ENCODE measurements around the gene ASB18.

Gene ASB18

GRCh38 chr2:236257575-236257974 is 6.6 kb downstream of the ASB18 start:
- H3K9me3 Mint-ChIP-seq, result peaks cover 16 to 25% of the 10 kb centered on the region in 2 donors
- DNase-seq (no peak), ATAC-seq (no peak)
- H3K27me3 Mint-ChIP-seq, result peaks cover 52% of the 10 kb centered on the region
- H3K27ac Mint-ChIP-seq, result no peak overlapping the region
- no peak overlapping the region for H3K4me3 Mint-ChIP-seq
- no peaks in the 10 kb centered on the region for H3K4me1 Mint-ChIP-seq

DNA sequence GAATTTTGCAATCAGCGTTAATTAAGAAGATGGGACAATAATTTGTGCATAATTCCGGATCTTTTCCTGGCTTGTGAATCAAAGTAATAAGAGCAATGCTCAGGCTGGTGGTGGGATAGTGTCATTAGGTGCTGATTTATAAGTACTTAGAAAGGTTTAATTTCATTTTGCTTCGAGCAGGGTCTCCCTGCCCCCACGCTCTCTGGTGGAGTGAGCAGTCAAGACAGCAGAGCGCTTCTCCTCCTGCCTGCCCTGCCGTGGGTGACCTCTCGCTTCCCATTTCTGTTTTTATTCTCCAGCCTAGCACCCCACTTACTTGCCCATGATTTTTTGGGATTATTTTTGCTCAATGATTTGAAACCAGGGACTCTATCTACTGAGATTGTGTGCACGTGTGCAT is 7.1 kb downstream of the ASB18 start:
- Mint-ChIP-seq H3K27ac (no peak overlapping the region), H3K4me3 (no peak overlapping the region), H3K27me3 (peaks cover 56% of the 10 kb centered on the region), H3K9me3 (peaks cover 16 to 22% of the 10 kb centered on the region in 2 donors), H3K4me1 (no peaks in the 10 kb centered on the region)
- no peak for ATAC-seq
- no peak for DNase-seq

- Mint-ChIP-seq H3K27me3 (peaks cover 58% of the 10 kb centered on the region), H3K9me3 (peaks cover 11 to 16% of the 10 kb centered on the region in 2 donors), H3K27ac (no peak overlapping the region), H3K4me3 (no peak overlapping the region), H3K4me1 (no peaks in the 10 kb centered on the region)
- no peak for ATAC-seq
- no peak for DNase-seq
Measured at GRCh38 chr2:236256366-236256985, 7.7 kb downstream of the ASB18 start.

GRCh38 chr2:236254674-236255073 is 9.5 kb downstream of the ASB18 start:
- no peaks in the 10 kb centered on the region for H3K9me3 Mint-ChIP-seq
- DNase-seq (no peak), ATAC-seq (no peak)
- H3K27ac Mint-ChIP-seq, result no peak overlapping the region
- peaks cover 49% of the 10 kb centered on the region for H3K27me3 Mint-ChIP-seq
- H3K4me1 Mint-ChIP-seq, result no peaks in the 10 kb centered on the region
- H3K4me3 Mint-ChIP-seq, result no peak overlapping the region

DNA sequence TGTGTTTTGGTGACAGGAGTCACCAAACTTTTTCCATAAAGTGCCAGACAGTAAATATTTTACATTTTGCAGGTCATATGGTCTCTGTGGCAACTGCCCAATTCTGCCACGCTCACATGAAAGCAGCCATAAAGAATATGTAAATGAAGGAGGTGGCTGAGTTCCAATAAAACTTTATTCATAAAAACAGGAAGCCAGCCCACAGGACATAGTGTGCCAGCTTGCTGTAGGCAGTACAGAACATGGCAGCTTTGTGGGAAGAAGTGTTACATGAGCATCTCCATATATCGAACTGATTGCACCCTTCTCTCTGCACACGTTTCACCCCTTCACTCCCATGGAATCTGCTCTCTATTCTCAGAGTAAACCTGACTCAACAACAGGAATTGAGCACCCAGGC is 10.2 kb downstream of the ASB18 start:
- DNase-seq (no peak), ATAC-seq (no peak)
- Mint-ChIP-seq H3K9me3 (no peaks in the 10 kb centered on the region), H3K27ac (no peak overlapping the region), H3K4me1 (no peaks in the 10 kb centered on the region), H3K27me3 (peaks cover 49% of the 10 kb centered on the region), H3K4me3 (no peak overlapping the region)

DNA sequence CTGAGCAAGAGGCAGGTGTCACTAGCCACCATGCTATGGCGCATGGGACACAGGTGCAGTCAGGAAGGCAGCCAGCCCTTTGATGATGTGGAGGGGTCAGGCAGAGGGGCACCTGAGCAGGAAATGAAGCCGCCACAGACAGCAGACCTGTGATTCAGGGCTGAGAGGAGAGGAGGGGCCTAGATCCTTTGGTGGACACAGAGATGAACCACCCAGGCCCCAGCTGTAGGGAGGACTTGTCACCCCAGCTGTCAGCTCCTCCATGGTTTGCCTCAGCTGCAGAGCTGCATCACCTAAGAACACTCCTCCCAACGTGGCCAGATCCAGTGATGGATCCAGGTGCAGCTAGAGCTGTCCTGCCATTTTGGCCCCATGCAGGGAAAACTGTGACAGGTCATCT is 11.6 kb downstream of the ASB18 start:
- Mint-ChIP-seq H3K27me3 (peaks cover 54% of the 10 kb centered on the region), H3K9me3 (no peaks in the 10 kb centered on the region), H3K27ac (no peak overlapping the region), H3K4me3 (no peak overlapping the region), H3K4me1 (no peaks in the 10 kb centered on the region)
- ATAC-seq (no peak), DNase-seq (no peak)

- Mint-ChIP-seq H3K27me3 (peaks cover 45% of the 10 kb centered on the region), H3K9me3 (no peaks in the 10 kb centered on the region)
Measured at GRCh38 chr2:236250909-236251579, 13.2 kb downstream of the ASB18 start.

DNA sequence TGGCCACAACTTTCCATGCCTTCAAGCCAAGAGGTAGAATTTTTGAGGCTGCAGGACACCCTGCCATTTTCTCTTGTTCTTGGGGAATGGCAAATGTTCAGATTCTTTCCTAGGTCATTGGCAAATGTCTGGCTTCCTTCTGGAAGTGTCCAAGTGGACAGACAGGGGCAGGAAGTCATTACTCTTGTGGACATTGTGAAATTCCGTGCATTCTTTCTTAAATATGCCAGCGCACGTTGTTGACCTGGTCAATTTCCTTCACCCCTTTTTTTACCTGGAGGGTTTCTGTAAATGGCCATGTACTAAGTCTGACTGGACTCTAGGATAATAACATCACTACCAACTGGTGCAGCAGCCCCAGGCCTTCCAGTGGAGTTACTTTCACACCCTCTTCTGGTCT is 13.9 kb downstream of the ASB18 start:
- no peaks in the 10 kb centered on the region for H3K9me3 Mint-ChIP-seq
- no peak overlapping the region for H3K4me3 Mint-ChIP-seq
- peaks cover 43% of the 10 kb centered on the region for H3K27me3 Mint-ChIP-seq
- ATAC-seq (no peak), DNase-seq (no peak)
- no peaks in the 10 kb centered on the region for H3K4me1 Mint-ChIP-seq
- H3K27ac Mint-ChIP-seq, result no peak overlapping the region

More at GRCh38 chr2:236250909-236251579, 13.2 kb downstream of the ASB18 start:
- Mint-ChIP-seq H3K4me1 (no peaks in the 10 kb centered on the region), H3K27ac (no peak overlapping the region), H3K4me3 (no peak overlapping the region)
- ATAC-seq, result no peak
- DNase-seq, result no peak

DNA sequence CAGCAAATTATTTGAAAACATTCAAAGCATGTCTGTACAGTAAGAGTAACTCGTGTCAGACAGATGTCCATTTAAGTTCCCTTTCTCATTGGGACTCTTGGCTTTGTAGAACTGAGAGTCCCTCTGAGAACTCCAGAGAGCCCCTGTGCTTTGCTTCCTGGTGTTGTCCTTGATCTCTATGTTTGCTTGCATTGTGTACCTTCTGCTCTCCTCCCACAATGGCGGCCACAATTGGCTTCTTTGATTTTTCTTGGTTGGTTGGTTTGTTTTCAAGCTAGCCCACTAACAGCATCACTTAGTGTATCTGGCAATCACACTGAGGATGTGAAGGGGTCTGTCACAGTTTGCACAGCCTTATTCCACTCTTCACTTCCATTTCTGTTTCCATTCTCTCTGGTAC is 15.1 kb downstream of the ASB18 start:
- H3K4me3 Mint-ChIP-seq, result no peak overlapping the region
- no peaks in the 10 kb centered on the region for H3K9me3 Mint-ChIP-seq
- peaks cover 51% of the 10 kb centered on the region for H3K27me3 Mint-ChIP-seq
- H3K27ac Mint-ChIP-seq, result no peak overlapping the region
- no peaks in the 10 kb centered on the region for H3K4me1 Mint-ChIP-seq
- no peak for DNase-seq
- no peak for ATAC-seq

GRCh38 chr2:236246711-236247246 is 17.4 kb downstream of the ASB18 start:
- peaks cover 43% of the 10 kb centered on the region for H3K27me3 Mint-ChIP-seq
- no peak overlapping the region for H3K27ac Mint-ChIP-seq
- H3K4me3 Mint-ChIP-seq, result no peak overlapping the region
- no peaks in the 10 kb centered on the region for H3K4me1 Mint-ChIP-seq
- H3K9me3 Mint-ChIP-seq, result no peaks in the 10 kb centered on the region
- DNase-seq, result no peak
- no peak for ATAC-seq

DNA sequence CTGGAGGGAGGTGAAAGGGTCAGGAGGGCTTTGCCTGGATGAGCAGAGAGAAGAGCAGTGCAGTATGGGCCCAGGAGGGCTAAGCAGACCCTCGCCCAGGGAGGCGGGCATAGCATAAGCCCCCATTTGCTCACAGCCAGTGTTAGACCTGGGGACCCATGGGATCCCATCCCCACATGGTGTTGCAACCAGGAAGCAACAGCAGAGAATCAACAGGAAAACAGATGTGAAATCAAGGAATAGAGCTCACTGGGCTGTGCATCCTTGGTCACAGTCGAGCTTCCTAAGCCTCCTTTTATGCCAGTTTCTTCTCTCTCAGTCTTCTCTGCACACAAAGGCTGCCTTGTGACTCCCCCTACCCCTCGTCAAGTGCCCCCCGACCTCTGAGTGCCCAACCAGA is 19.9 kb downstream of the ASB18 start:
- ATAC-seq (no peak), DNase-seq (no peak)
- Mint-ChIP-seq H3K27me3 (peaks cover 50% of the 10 kb centered on the region), H3K9me3 (no peaks in the 10 kb centered on the region), H3K27ac (no peak overlapping the region), H3K4me3 (no peak overlapping the region), H3K4me1 (no peaks in the 10 kb centered on the region)

GRCh38 chr2:236242057-236242495 is 22.1 kb downstream of the ASB18 start:
- DNase-seq (no peak), ATAC-seq (no peak)
- Mint-ChIP-seq H3K4me3 (no peak overlapping the region), H3K27ac (no peak overlapping the region), H3K9me3 (no peaks in the 10 kb centered on the region), H3K27me3 (peaks cover 54% of the 10 kb centered on the region), H3K4me1 (no peaks in the 10 kb centered on the region)

DNA sequence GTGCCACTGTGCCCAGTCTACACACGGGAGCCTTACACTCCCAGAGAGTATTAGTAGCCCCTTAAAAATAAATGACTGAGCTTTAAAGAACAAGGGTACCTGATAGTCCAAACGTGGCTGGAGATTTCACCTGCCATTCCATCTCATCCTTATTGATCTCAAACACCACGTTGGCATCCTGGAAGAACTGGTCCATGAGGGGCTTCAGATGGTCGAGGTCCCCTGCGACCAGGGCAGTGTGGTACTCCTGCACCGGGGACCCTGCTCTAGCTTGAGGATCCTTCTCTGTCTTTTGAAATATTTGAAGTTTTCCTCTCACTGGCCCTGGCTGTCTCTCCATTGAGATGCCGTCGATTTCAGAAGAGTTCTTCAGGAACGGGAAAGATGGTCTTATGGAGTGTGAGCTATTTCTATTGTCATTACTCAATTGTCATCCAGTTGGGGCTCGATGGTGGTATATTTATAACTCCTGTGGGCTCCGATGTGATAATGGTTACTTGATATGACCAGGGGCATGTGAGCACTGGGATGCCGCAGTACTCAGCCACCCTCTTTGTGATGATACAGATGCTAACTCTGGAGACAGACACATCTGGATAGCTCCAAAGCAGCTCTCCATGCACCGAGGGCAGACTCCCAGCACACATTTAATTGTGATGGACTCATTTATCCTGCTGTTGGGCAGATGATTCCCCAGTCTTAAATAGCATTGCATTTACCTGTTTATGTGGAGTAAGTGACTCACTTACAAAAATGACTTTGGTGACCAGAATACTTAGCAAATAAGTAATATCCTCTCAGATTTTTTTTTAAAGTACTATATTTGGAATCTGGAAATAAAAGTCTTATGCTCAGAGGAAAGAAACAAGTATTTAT is 22.8 kb downstream of the ASB18 start:
- Mint-ChIP-seq H3K4me3 (no peak overlapping the region), H3K4me1 (peaks cover 4% of the 10 kb centered on the region), H3K9me3 (no peaks in the 10 kb centered on the region), H3K27me3 (peaks cover 61% of the 10 kb centered on the region), H3K27ac (no peak overlapping the region)
- ATAC-seq (no peak), DNase-seq (no peak)

GRCh38 chr2:236240228-236240990 is 23.8 kb downstream of the ASB18 start:
- H3K9me3 Mint-ChIP-seq, result no peaks in the 10 kb centered on the region
- DNase-seq (no peak), ATAC-seq (no peak)
- H3K27ac Mint-ChIP-seq, result no peak overlapping the region
- peaks cover 11% of the 10 kb centered on the region for H3K4me1 Mint-ChIP-seq
- H3K4me3 Mint-ChIP-seq, result no peak overlapping the region
- peaks cover 67% of the 10 kb centered on the region for H3K27me3 Mint-ChIP-seq

Measured in stimulated activated naive CD8-positive, alpha-beta T cell treated with anti-CD3 and anti-CD28 coated beads, Interleukin-15, amount 100 ng/mL, for 72 hours (primary cell).